Heart left ventricle (tissue), 16 donors: ENCODE measurements around the gene PRKAA1. TPM values are rescaled to one million over a fixed set of nuclear protein-coding genes. Genes with fewer than 3 reads are reported as not detected.
"Not testable (repeated sequence)": the region's sequence is repeated elsewhere in the genome, so short reads cannot be mapped to it uniquely, and the experiment has no call there.

ENCODE experiments used
- ATAC-seq, 4 donors: fragments of 200-7000 bp; cut with Tn5 transposase; one replicate each; pipeline ENCODE4 v1.9.1; 2020 to 2022; ENCODE audit warnings: moderate library complexity in 4 of 4, mild to moderate bottlenecking in 3 of 4, moderate number of reproducible peaks in 1 of 4
- DNase-seq, 5 donors: peaks; one replicate each; pipeline ENCODE4 v3.0.0-alpha.2; 2020
- H3K27ac ChIP-seq, 12 donors: fragments of 200-600 bp; sonication (generic) in 4 of 12; one replicate each; pipeline versions ENCODE4 v1.5.0 to v1.8.0; 2016 to 2022; ENCODE audit warnings: mild to moderate bottlenecking in 2 of 12
- H3K27me3 ChIP-seq, 9 donors: fragments of 200-600 bp; sonication (generic) in 2 of 9; one replicate each; pipeline versions ENCODE4 v1.5.1 to v1.8.0; 2016 to 2022; ENCODE audit warnings: mild to moderate bottlenecking in 3 of 9
- H3K36me3 ChIP-seq, 9 donors: fragments of 200-600 bp; sonication (generic) in 2 of 9; one replicate each; pipeline versions ENCODE4 v1.5.0 to v1.8.0; 2018 to 2022; ENCODE audit warnings: mild to moderate bottlenecking in 2 of 9
- H3K4me1 ChIP-seq, 12 donors: fragments of 200-600 bp; sonication (generic) in 4 of 12; one replicate each; pipeline versions ENCODE4 v1.5.0 to v1.8.0; 2016 to 2022; ENCODE audit warnings: mild to moderate bottlenecking in 3 of 12
- H3K4me3 ChIP-seq, 12 donors: fragments of 200-600 bp; sonication (generic) in 4 of 12; one replicate each; pipeline versions ENCODE4 v1.5.0 to v1.8.0; 2017 to 2022; ENCODE audit warnings: mild to moderate bottlenecking in 9 of 12, moderate library complexity in 4 of 12
- H3K9me3 ChIP-seq, 12 donors: fragments of 200-600 bp; sonication (generic) in 4 of 12; one replicate each; pipeline versions ENCODE4 v1.5.0 to v1.8.0; 2016 to 2022; ENCODE audit warnings: mild to moderate bottlenecking in 1 of 12
- POLR2A ChIP-seq, 2 donors: fragments of 450-650 bp; IDR thresholded peaks; one replicate each; pipeline ENCODE4 v1.6.1; 2017; ENCODE audit warnings: antibody characterized with exemption in 2 of 2, mild to moderate bottlenecking in 2 of 2, moderate library complexity in 2 of 2
- WGBS, 4 donors: extraction: QIAGEN DNeasy Blood & Tissue Kit in 2 of 4; methylation state at CpG; one replicate each; pipeline versions ENCODE4 v1.1.5 to v1.1.7; 2013 to 2018; 5-methylcytosine and 5-hydroxymethylcytosine counted together
- intact Hi-C, 10 donors: fragments of 100-400 bp; cut with DNase I; formaldehyde crosslinking; loops; one replicate each; pipeline versions ENCODE4 v1.11.1 to v1.14.2; 2022
- polyA plus RNA-seq, 2 donors: library from polyadenylated mRNA; stranded (reverse); fragments of 200-250 nt; gene quantifications; one replicate each; pipeline ENCODE4 v1.2.3, GENCODE V29; 2013
- total RNA-seq, 9 donors: library from RNA; depleted of rRNA in 2 of 9; stranded (reverse); fragments of >200 nt in 2 of 9; fragmentation: NEBNext Ultra II Directional in 3 of 9; extraction: Animal tissue kit (Norgen Biotek cat#: 25700) in 3 of 9; gene quantifications; one replicate each; pipeline versions ENCODE4 v1.1.0 to v1.2.4, GENCODE V29; 2016 to 2023
- TF ChIP-seq, protein P1 (sequence below), 12 donors: fragments of 200-600 bp; sonication (generic) in 4 of 12; IDR thresholded peaks; one replicate each; pipeline versions ENCODE4 v1.5.0 to v1.8.0; 2018 to 2022; ENCODE audit warnings: antibody characterized with exemption in 12 of 12, mild to moderate bottlenecking in 5 of 12
- donor health status: ischemic (EF 13 %, LVEDD 7.1; RV severe dilation, severe dysfunction).
- donor health status: healthy with polysubstance abuse.
- donor health status: DM: no; HTN: yes; CAD: no.
- donor health status: DM: no; HTN: no; CAD: no.
- donor health status: ischemic (EF 25% LVEDD 6.9; RV normal size, moderate dysfunction).
- donor health status: ischemic (EF 25% LVEDD 5.7; RV mildly dilated, moderate dysfunction).
- donor health status: healthy.
- donor health status: DM: yes; HTN: yes; CAD: no.
- donor health status: ischemic (EF 35%, LVEDD 5.7; RV mildly dilated, moderate dysfunction).
- donor health status: nonischemic (EF 11% LVEDD 7.7; RV severe dilation, severe dysfunction).
- donor health status: DM: yes; HTN: yes; CAD: no.
- donor health status: PGD.
- donor health status: ischemic (EF 29% LVEDD 5.4; RV normal size, mild dysfunction).
- donor health status: nonischemic (EF 23%, LVEDD 6.1; RV moderate dilation, normal function).

PRKAA1 gene
- total and polyA plus RNA-seq, 11 donors = 13.5 to 53.3 (median 42.6) TPM

DNA sequence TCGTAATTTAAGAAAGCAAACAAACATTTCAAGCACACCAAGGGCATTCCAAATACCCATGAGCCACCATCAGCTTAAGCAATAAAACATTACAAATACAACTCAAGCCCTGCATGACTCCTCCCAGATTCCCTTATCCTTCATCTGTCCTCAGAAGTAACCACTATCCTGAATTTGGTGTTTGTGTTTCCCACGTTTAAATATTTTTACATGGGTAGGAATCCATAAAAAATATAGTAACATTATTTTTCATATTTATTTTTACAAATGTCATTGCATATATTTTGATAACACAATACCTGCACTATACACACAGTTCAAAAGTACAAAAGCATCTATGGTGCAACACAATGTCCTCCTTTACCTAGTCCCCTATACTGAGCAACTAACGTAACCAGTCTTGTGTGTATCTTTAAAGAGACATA is 6.4 kb downstream of the PRKAA1 start:
- 51 to 65% (median 59%) methylated on average over 3 of the region's 3 CpGs for WGBS, 4 donors
- no peak for ATAC-seq
- Histone ChIP-seq H3K4me3 (no peak overlapping the region), H3K9me3 (peaks cover 0 to 11% (median 2%) of the 10 kb centered on the region in 12 donors), H3K27ac (peak overlapping the region in 1 of 12 donors; percentile 2), H3K36me3 (peaks cover 0 to 7% (median 0%) of the 10 kb centered on the region in 9 donors), H3K27me3 (no peaks in the 10 kb centered on the region), H3K4me1 (peaks cover 8 to 62% (median 31%) of the 10 kb centered on the region in 12 donors)
- no peak for DNase-seq
- no peak for TF ChIP-seq POLR2A (IDR thresholded peaks at IDR 0.05)
- TF ChIP-seq, protein P1, sequence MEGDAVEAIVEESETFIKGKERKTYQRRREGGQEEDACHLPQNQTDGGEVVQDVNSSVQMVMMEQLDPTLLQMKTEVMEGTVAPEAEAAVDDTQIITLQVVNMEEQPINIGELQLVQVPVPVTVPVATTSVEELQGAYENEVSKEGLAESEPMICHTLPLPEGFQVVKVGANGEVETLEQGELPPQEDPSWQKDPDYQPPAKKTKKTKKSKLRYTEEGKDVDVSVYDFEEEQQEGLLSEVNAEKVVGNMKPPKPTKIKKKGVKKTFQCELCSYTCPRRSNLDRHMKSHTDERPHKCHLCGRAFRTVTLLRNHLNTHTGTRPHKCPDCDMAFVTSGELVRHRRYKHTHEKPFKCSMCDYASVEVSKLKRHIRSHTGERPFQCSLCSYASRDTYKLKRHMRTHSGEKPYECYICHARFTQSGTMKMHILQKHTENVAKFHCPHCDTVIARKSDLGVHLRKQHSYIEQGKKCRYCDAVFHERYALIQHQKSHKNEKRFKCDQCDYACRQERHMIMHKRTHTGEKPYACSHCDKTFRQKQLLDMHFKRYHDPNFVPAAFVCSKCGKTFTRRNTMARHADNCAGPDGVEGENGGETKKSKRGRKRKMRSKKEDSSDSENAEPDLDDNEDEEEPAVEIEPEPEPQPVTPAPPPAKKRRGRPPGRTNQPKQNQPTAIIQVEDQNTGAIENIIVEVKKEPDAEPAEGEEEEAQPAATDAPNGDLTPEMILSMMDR (IDR thresholded peaks at IDR 0.05) = no peak
- intact Hi-C loops = no loop called here

DNA sequence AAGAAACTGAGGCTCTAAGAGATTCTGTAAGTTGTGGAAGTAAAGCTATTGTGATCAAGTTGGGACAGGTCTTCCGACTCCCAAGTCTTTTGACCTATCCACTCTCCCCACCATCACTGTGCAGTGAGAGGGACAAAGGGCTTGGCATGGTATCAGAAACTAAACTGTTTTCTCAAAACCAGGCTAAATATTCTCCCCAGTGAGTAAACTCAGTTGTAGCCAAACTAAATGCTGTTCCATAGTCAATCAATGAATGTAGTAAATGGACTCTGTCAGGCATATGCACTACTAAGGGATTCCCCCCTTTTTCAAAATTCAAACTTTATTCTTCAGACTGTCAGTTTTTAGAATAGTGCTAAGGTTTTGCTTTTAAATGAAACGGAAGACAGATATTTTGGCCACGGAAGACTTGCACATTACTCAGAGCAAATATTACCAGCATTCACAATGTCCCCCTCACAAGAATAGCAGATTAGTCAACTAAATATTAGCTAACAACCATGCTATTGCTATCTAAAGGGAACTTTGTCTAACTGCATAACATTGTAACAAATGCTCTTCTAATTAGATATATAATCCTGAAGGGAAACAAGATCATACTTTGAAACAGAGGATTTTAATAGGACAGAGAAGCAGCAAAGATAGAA is 7.1 kb downstream of the PRKAA1 start:
- H3K27me3 ChIP-seq = no peaks in the 10 kb centered on the region
- DNase-seq (no peak), ATAC-seq (peak in 1 of 4 donors; percentile 32)
- H3K4me1 ChIP-seq = peaks cover 8 to 55% (median 24%) of the 10 kb centered on the region in 12 donors
- H3K27ac ChIP-seq = peak overlapping the region in 1 of 12 donors; percentile 2
- H3K9me3 ChIP-seq = peaks cover 0 to 12% (median 2%) of the 10 kb centered on the region in 12 donors
- TF ChIP-seq, protein P1 (IDR thresholded peaks at IDR 0.05) = no peak
- TF ChIP-seq POLR2A (IDR thresholded peaks at IDR 0.05) = no peak
- H3K4me3 ChIP-seq = no peak overlapping the region
- intact Hi-C loops = no loop called here
- peaks cover 0 to 7% (median 0%) of the 10 kb centered on the region in 9 donors for H3K36me3 ChIP-seq
- WGBS, 4 donors = 49 to 63% (median 60%) methylated on average over 3 of the region's 3 CpGs

DNA sequence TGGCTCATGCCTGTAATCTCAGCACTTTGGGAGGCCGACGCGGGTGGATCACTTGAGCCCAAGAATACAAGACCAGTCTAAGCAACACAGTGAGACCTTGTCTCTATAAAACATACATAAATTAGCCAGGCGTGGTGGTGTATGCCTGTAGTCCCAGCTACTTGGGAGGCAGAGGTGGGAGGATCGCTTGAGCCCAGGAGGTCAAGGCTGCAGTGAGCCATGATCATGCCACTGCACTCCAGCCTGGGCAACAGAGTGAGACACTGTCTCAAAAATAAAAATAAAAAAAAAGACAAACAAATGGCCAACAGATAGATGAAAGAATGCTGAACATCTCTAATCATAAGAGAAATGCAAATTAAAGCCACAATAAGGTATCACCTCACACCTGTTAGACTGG is 9.2 kb downstream of the PRKAA1 start:
- H3K36me3 ChIP-seq, DNase-seq, H3K4me3 ChIP-seq, H3K27ac ChIP-seq, ATAC-seq, H3K27me3 ChIP-seq, intact Hi-C loops: not testable (repeated sequence)
- Histone ChIP-seq H3K9me3 (peaks cover 0 to 12% (median 2%) of the 10 kb centered on the region in 12 donors), H3K4me1 (peaks cover 8 to 55% (median 16%) of the 10 kb centered on the region in 12 donors)
- WGBS, 4 donors = 95 to 99% (median 97%) methylated on average over 5 of the region's 5 CpGs

DNA sequence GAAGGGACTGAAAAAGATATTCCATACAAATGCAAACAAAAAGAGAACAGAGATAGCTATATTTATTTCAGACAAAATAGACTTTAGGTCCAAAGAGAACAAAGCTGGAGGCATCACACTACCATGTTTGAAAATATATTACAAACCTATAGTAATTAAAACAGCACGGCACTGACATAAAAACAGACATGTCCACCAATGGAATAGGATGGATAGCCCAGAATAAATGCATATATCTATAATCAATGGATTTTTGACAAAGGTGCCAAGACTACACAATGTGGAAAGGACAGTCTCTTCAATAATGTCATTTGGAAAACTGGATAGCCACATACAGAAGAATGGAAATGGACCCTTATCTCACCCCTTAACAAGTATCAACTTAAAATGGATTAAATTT is 10.2 kb downstream of the PRKAA1 start:
- ATAC-seq (no peak), DNase-seq (no peak)
- Histone ChIP-seq H3K27ac (no peak overlapping the region), H3K27me3 (no peaks in the 10 kb centered on the region), H3K4me1 (peaks cover 8 to 57% (median 18%) of the 10 kb centered on the region in 12 donors), H3K9me3 (peaks cover 0 to 12% (median 2%) of the 10 kb centered on the region in 12 donors), H3K36me3 (peaks cover 0 to 7% (median 0%) of the 10 kb centered on the region in 9 donors), H3K4me3 (no peak overlapping the region)
- intact Hi-C loops = no loop called here
- no peak for TF ChIP-seq POLR2A (IDR thresholded peaks at IDR 0.05)
- TF ChIP-seq, protein P1 (IDR thresholded peaks at IDR 0.05) = no peak
- 98 to 99% (median 98%) methylated on average over 1 of the region's 1 CpG for WGBS, 4 donors

DNA sequence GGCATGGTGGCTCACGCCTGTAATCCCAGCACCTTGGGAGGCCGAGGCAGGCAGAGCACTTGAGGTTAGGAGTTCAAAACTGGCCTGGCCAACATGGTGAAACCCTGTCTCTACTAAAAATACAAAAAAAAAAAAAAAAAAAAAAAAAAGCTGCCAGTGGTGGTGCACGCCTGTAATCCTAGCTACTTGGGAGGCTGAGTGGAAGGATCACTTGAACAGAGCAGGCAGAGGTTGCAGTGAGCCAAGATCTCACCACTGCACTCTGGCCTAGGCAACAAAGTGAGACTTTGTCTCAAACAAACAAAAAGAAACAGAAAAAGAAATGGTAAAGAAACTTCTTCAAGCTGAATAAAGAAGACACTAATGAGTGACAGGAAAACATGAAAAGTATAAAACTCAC is 11.5 kb downstream of the PRKAA1 start:
- intact Hi-C loops, ATAC-seq, DNase-seq, H3K4me3 ChIP-seq, H3K27me3 ChIP-seq, H3K36me3 ChIP-seq, H3K27ac ChIP-seq: not testable (repeated sequence)
- WGBS, 4 donors = 93 to 98% (median 98%) methylated on average over 3 of the region's 3 CpGs
- Histone ChIP-seq H3K4me1 (peaks cover 8 to 57% (median 20%) of the 10 kb centered on the region in 12 donors), H3K9me3 (peaks cover 0 to 12% (median 2%) of the 10 kb centered on the region in 12 donors)
